ENCODE results near the gene OGN. TPM values are rescaled to one million over a fixed set of nuclear protein-coding genes. Genes with fewer than 3 reads are reported as not detected.

The OGN gene
- total RNA-seq (1 to 10 TPM in 2 of 4 donors, under 1 TPM in 2; 0.64 to 7.4 (median 1.9) TPM), polyA plus RNA-seq (1 to 10 TPM in 1 of 3 donors, under 1 TPM in 2; 0.65 to 1.1 (median 0.76) TPM)
- long read RNA-seq, donor 1, partial matches to known transcripts, result 1 of 2 reads
- long read RNA-seq, donor 1, other reads (novel, unspliced or antisense), result 1 of 2 reads
- long read RNA-seq, donor 2, result 0 reads

- WGBS, 3 donors, result 68 to 72% (median 69%) methylated on average over 5 of the region's 5 CpGs
- H3K36me3 ChIP-seq (ENCODE audit: insufficient read depth in 1 of 2, low read depth in 1 of 2), result no peaks in the 10 kb centered on the region
- H3K27me3 ChIP-seq (ENCODE audit: insufficient read depth in 3 of 3, low read length in 2 of 3), result no peaks in the 10 kb centered on the region
- peak within 1 kb of the TSS; percentile 41 for H3K4me3 ChIP-seq
- H3K4me1 ChIP-seq, result no peaks in the 10 kb centered on the region
- no peak within 1 kb of the TSS for H3K27ac ChIP-seq
- no peak for DNase-seq
- no peaks in the 10 kb centered on the region for H3K9me3 ChIP-seq
- intact Hi-C loops (cut with DNase I), result no loop called here
- no peak for TF ChIP-seq CTCF (IDR thresholded peaks at IDR 0.05)
- no peak for ATAC-seq
Measured at GRCh38 chr9:92404042-92404836, at the start of gene OGN. TSS of gene OGN (minus strand) at chr9:92404578. CDS start at chr9:92403407, 1,171 bp downstream.

- ATAC-seq, result no peak
- Histone ChIP-seq H3K4me3 (no peak overlapping the region), H3K4me1 (no peaks in the 10 kb centered on the region), H3K27me3 (ENCODE audit: insufficient read depth in 3 of 3, low read length in 2 of 3) (no peaks in the 10 kb centered on the region), H3K9me3 (no peaks in the 10 kb centered on the region), H3K36me3 (ENCODE audit: insufficient read depth in 1 of 2, low read depth in 1 of 2) (no peaks in the 10 kb centered on the region), H3K27ac (no peak overlapping the region)
- no peak for TF ChIP-seq CTCF (IDR thresholded peaks at IDR 0.05)
- no peak for DNase-seq
- intact Hi-C loops (cut with DNase I), result no loop called here
Measured at GRCh38 chr9:92446536-92446935, 42.2 kb upstream of the OGN start.

- H3K4me1 ChIP-seq, result peaks cover 1% of the 10 kb centered on the region
- no peak for TF ChIP-seq CTCF (IDR thresholded peaks at IDR 0.05)
- no peak for DNase-seq
- H3K27me3 ChIP-seq (ENCODE audit: insufficient read depth in 3 of 3, low read length in 2 of 3), result no peaks in the 10 kb centered on the region
- H3K4me3 ChIP-seq, result no peak overlapping the region
- H3K9me3 ChIP-seq, result no peaks in the 10 kb centered on the region
- intact Hi-C loops (cut with DNase I), result loop anchor here in 1 of 2 donors (5.0 kb wide), 1 partner anchor 103 kb away; no protein-coding TSS in a partner anchor
- WGBS, 3 donors, result 70 to 85% (median 83%) methylated on average over 4 of the region's 4 CpGs
- H3K27ac ChIP-seq, result no peak overlapping the region
- H3K36me3 ChIP-seq (ENCODE audit: insufficient read depth in 1 of 2, low read depth in 1 of 2), result no peaks in the 10 kb centered on the region
- ATAC-seq, result no peak
Measured at GRCh38 chr9:92444841-92445240, 40.5 kb upstream of the OGN start.

- 91 to 94% (median 92%) methylated on average over 6 of the region's 6 CpGs for WGBS, 3 donors
- H3K27ac ChIP-seq, result no peak overlapping the region
Measured at GRCh38 chr9:92440751-92441046, 36.3 kb upstream of the OGN start.

More at GRCh38 chr9:92440751-92441046, 36.3 kb upstream of the OGN start:
- Histone ChIP-seq H3K9me3 (no peaks in the 10 kb centered on the region), H3K4me3 (no peak overlapping the region), H3K36me3 (ENCODE audit: insufficient read depth in 1 of 2, low read depth in 1 of 2) (no peaks in the 10 kb centered on the region), H3K4me1 (peaks cover 8% of the 10 kb centered on the region), H3K27me3 (ENCODE audit: insufficient read depth in 3 of 3, low read length in 2 of 3) (no peaks in the 10 kb centered on the region)
- ATAC-seq (no peak), DNase-seq (no peak)
- TF ChIP-seq CTCF (IDR thresholded peaks at IDR 0.05), result no peak
- intact Hi-C loops (cut with DNase I), result loop anchor here in 1 of 2 donors (5.0 kb wide), 1 partner anchor 98 kb away; no protein-coding TSS in a partner anchor

Data from psoas muscle (tissue), 8 donors.